ENCODE results near the gene OSBPL7.
"Not testable (repeated sequence)": the region's sequence is repeated elsewhere in the genome, so short reads cannot be mapped to it uniquely, and the experiment has no call there.

OSBPL7 gene

GRCh38 chr17:47774331-47774730 is 47.3 kb downstream of the OSBPL7 start:
- no peak overlapping the region for H3K4me3 ChIP-seq (replicated peaks; ENCODE audit: low read depth, low read length)
- no peak for TF ChIP-seq CTCF (IDR thresholded peaks at IDR 0.05; ENCODE audit: low read depth, low read length, missing control alignments)
- DNase-seq (ENCODE audit: extremely low read depth, low read depth) = no peak

- not testable (repeated sequence) for DNase-seq (ENCODE audit: extremely low read depth, low read depth); H3K4me3 ChIP-seq (replicated peaks; ENCODE audit: low read depth, low read length)
These were observed 47.9 kb downstream of the OSBPL7 start for GRCh38 chr17:47773649-47774048.

GRCh38 chr17:47763913-47764582 is 57.5 kb downstream of the OSBPL7 start:
- DNase-seq (ENCODE audit: extremely low read depth, low read depth) = no peak
- TF ChIP-seq CTCF (IDR thresholded peaks at IDR 0.05; ENCODE audit: low read depth, low read length, missing control alignments) = no peak
- no peak overlapping the region for H3K4me3 ChIP-seq (replicated peaks; ENCODE audit: low read depth, low read length)

- TF ChIP-seq CTCF (IDR thresholded peaks at IDR 0.05; ENCODE audit: low read depth, low read length, missing control alignments) = no peak
- no peak overlapping the region for H3K4me3 ChIP-seq (replicated peaks; ENCODE audit: low read depth, low read length)
- DNase-seq (ENCODE audit: extremely low read depth, low read depth) = no peak
These were observed 58.9 kb downstream of the OSBPL7 start for GRCh38 chr17:47762728-47763127.

- TF ChIP-seq CTCF (IDR thresholded peaks at IDR 0.05; ENCODE audit: low read depth, low read length, missing control alignments) = no peak
- no peak for DNase-seq (ENCODE audit: extremely low read depth, low read depth)
- no peak overlapping the region for H3K4me3 ChIP-seq (replicated peaks; ENCODE audit: low read depth, low read length)
These were observed 61.0 kb downstream of the OSBPL7 start for GRCh38 chr17:47760409-47761140.

- H3K4me3 ChIP-seq (replicated peaks; ENCODE audit: low read depth, low read length) = no peak overlapping the region
- no peak for DNase-seq (ENCODE audit: extremely low read depth, low read depth)
- TF ChIP-seq CTCF (IDR thresholded peaks at IDR 0.05; ENCODE audit: low read depth, low read length, missing control alignments) = no peak
These were observed 64.2 kb downstream of the OSBPL7 start for GRCh38 chr17:47757386-47757785.

Measured in HFF-Myc (cell line).